Erythroblast (primary cell): ENCODE data around the gene MAST2.
"Not testable (repeated sequence)": the region's sequence is repeated elsewhere in the genome, so short reads cannot be mapped to it uniquely, and the experiment has no call there.

Source experiments
- GATA1 ChIP-seq: IDR thresholded peaks from 2 replicates; pipeline ENCODE4 v1.6.1; 2011; ENCODE audit warnings: low read depth, mild to moderate bottlenecking, control low read depth, low read length, moderate library complexity
- POLR2A ChIP-seq: IDR thresholded peaks from 2 replicates; pipeline ENCODE4 v1.6.1; 2011; ENCODE audit warnings: mild to moderate bottlenecking, low read length

DNA sequence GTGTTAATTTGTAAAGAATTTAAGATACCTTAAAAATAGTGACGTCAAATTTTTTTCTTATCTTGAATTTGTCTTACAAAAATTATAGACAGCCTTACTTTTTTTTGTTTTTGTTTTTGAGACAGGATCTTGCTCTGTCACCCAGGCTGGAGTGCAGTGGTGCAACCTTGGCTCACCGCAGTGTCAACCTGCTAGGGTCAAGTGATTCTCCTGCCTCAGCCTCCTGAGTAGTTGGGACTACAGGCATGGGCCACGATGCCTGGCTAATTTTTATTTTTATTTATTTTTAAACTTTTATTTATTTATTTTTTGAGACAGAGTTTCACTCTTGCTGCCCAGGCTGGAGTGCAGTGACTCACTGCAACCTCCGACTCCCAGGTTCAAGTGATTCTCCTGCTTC lies 40.6 kb downstream of the MAST2 start:
- TF ChIP-seq POLR2A, GATA1: not testable (repeated sequence)
